Measurements from ENCODE around the gene ZMYM4.

- no peak for TF ChIP-seq CTCF (IDR thresholded peaks at IDR 0.05)
- no peak for TF ChIP-seq POLR2A (IDR thresholded peaks at IDR 0.05)
- no peak for TF ChIP-seq POLR2AphosphoS5 (IDR thresholded peaks at IDR 0.05; ENCODE audit: insufficient read depth in 1 of 2, low read depth in 1 of 2)
These were observed 14.6 kb upstream of the ZMYM4 start for GRCh38 chr1:35253941-35254340.
